K562 (cell line): ENCODE data around the gene DOK4. TPM values are rescaled to one million over a fixed set of nuclear protein-coding genes. Genes with fewer than 3 reads are reported as not detected.
A peak's percentile ranks its signal among the peaks of the same experiment; 100 is the strongest.

ENCODE experiments used
- EWSR1 ChIP-seq: fragments of 450-650 bp; IDR thresholded peaks from 2 replicates; pipeline ENCODE4 v1.6.1; 2018; ENCODE audit warnings: borderline replicate concordance, mild to moderate bottlenecking, low read depth, moderate library complexity; ENCODE audit not compliant: partially characterized antibody
- HMBOX1 ChIP-seq: sonication (generic); IDR thresholded peaks from 2 replicates; pipeline ENCODE4 v1.6.1; 2016
- KLF13 ChIP-seq: fragments of 450-650 bp; IDR thresholded peaks from 2 replicates; pipeline ENCODE4 v1.6.1; 2016; ENCODE audit warnings: missing genetic modification characterization, low read depth, mild to moderate bottlenecking, missing compliant biosample characterization, moderate library complexity, borderline replicate concordance
- MIER1 ChIP-seq: fragments of 450-650 bp; IDR thresholded peaks from 2 replicates; pipeline ENCODE4 v1.6.1; 2016; ENCODE audit warnings: antibody characterized with exemption, mild to moderate bottlenecking, low read depth
- RAD51 ChIP-seq: fragments of 450-650 bp; IDR thresholded peaks from 2 replicates; pipeline ENCODE4 v1.7.1; 2016; ENCODE audit warnings: low read depth, mild to moderate bottlenecking, borderline replicate concordance
- SRSF9 ChIP-seq: fragments of 200-400 bp; formaldehyde crosslinking; IDR thresholded peaks from 2 replicates; pipeline ENCODE4 v1.6.1; 2017; ENCODE audit warnings: low read depth, low read length, borderline replicate concordance
- ZFPM2 ChIP-seq: fragments of 250-450 bp; sonication (Bioruptor Pico); IDR thresholded peaks from 2 replicates; pipeline ENCODE4 v1.5.1; 2022; ENCODE audit warnings: mild to moderate bottlenecking
- ZNF766 ChIP-seq: fragments of 200-800 bp; sonication (Bioruptor generic); conservative IDR thresholded peaks from 2 replicates; pipeline ENCODE4 v1.6.1; 2016; ENCODE audit warnings: missing genetic modification characterization, missing compliant biosample characterization
- polyA plus RNA-seq, 8 experiments: library from polyadenylated mRNA; depleted of rRNA in 4 of 8; stranded (reverse) in 5 of 8; unstranded in 3 of 8; fragments of >200 nt; fragmentation: Nextera tagmentation in 2 of 8; fragmentation: Illumina TruSeq in 1 of 8; extraction: Ambion mirVana in 2 of 8; extraction: Trizol in 1 of 8; gene quantifications; 2 replicates each; pipeline versions ENCODE4 v1.2.1 to v1.2.3, GENCODE V29; 2011 to 2014; ENCODE audit warnings: inconsistent platforms in 1 of 8, missing spikeins in 1 of 8
- total RNA-seq, 7 experiments: library from RNA; depleted of rRNA in 6 of 7; stranded (reverse); fragments of >200 nt in 6 of 7; fragmentation: Illumina TruSeq in 2 of 7; extraction: Trizol in 2 of 7; gene quantifications; 2 replicates each; pipeline versions ENCODE4 v1.2.1 to v1.2.3, GENCODE V29; 2011 to 2021; ENCODE audit warnings: low replicate concordance in 1 of 7

DOK4 gene
- total and polyA plus RNA-seq, 9 of the 15 experiments (the other 6 are each of a cell fraction or from before 2014, with no cell fraction given) = 0.10 to 14.4 (median 8.3) TPM

DNA sequence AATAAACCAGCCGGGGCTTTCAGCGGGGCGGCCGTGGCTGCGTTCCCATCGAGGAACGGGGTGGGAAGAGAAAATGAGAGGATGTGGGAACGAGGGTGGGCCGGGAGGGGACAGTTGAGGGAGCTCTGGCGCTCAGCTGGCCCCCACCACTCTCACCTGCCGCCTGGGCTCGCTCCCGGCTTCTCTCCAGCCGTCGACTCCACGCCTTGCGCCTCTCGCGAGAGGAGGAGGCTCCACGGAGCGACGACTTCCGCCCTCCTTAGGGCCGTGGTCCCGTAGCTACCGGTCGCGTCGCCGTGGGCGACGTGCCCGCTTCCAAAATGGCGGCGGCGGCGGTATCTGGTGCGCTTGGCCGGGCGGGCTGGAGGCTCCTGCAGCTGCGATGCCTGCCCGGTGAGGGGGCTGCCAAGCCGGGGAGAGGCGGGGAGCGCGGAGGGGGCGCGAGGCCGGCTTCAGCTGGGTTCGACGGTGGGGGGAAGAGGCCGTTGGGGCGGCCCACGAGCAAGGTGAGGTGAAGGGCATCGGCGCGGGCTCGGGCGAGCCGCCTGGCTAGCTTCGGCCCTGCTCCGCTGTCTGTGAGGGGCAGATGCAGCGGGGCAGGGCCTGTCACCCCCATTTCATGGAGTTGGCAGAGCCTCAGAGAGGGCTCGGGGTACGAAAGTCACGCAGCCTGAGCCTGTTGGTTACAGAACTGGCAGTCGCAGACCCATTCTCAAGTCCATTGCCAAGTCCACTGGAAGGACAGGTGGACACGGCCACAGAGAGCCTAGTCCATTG lies 38.9 kb downstream of the DOK4 start, which contains the start of the genes CIAPIN1 and COQ9 (continued):
- TF ChIP-seq HMBOX1 (peak; percentile 60; the same call in 1 of the 2 replicates), KLF13 (no peak), RAD51 (no peak), SRSF9 (no peak), EWSR1 (no peak), MIER1 (no peak), ZFPM2 (CRISPR knock-in tag) (no peak), ZNF766 (CRISPR knock-in tag) (no peak)
